ENCODE results near the gene SUN5. TPM values are rescaled to one million over a fixed set of nuclear protein-coding genes. Genes with fewer than 3 reads are reported as not detected.
"Not testable (repeated sequence)": the region's sequence is repeated elsewhere in the genome, so short reads cannot be mapped to it uniquely, and the experiment has no call there.

Gene SUN5, protein sequence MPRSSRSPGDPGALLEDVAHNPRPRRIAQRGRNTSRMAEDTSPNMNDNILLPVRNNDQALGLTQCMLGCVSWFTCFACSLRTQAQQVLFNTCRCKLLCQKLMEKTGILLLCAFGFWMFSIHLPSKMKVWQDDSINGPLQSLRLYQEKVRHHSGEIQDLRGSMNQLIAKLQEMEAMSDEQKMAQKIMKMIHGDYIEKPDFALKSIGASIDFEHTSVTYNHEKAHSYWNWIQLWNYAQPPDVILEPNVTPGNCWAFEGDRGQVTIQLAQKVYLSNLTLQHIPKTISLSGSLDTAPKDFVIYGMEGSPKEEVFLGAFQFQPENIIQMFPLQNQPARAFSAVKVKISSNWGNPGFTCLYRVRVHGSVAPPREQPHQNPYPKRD
- polyA plus RNA-seq (ENCODE audit: low read depth in 6 of 6): not detected

DNA sequence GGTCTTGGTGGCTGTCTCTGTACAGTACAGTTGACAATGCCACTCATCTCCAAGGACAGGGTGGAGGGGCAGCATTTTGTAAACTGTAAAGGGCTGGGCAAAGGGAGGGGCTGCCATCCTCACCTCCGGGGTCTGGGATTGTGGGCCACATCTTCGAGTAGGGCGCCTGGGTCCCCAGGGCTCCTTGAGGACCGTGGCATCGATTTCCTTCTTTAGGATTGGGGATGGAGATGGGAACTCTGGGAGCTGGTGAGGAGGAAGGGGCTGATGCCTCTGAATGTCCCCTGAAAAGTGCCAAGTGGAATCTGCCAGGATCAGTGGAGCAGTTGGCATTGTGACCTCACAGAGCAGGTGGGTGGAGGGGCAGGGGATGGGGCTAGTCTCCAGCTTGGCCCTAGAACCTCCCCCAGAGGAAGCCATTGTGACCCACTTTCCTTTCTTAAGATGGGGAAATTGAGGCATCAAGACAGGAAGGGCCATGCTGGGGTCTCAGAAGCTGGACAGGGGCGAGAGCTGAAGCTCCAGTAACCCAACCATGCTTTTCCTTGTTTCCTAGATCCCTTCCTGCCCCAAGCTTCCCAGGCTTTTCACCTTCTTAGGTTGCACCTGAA lies at the start of gene SUN5:
Gene SUN5 (minus strand): TSS at position 293 of the 611 bp plus-strand sequence. CDS start 93 bp downstream, at position 200.
- Mint-ChIP-seq H3K36me3 (peaks cover 4 to 9% of the 10 kb centered on the region in 2 donors), H3K27me3 (no peaks in the 10 kb centered on the region), H3K4me1 (peaks cover 8 to 9% (median 9%) of the 10 kb centered on the region in 3 donors), H3K4me3 (no peak within 1 kb of the TSS), H3K9me3 (peaks cover 2 to 11% (median 3%) of the 10 kb centered on the region in 7 donors), H3K27ac (no peak within 1 kb of the TSS)
- ATAC-seq (ENCODE audit: low read depth in 2 of 2) (no peak), DNase-seq (no peak)

DNA sequence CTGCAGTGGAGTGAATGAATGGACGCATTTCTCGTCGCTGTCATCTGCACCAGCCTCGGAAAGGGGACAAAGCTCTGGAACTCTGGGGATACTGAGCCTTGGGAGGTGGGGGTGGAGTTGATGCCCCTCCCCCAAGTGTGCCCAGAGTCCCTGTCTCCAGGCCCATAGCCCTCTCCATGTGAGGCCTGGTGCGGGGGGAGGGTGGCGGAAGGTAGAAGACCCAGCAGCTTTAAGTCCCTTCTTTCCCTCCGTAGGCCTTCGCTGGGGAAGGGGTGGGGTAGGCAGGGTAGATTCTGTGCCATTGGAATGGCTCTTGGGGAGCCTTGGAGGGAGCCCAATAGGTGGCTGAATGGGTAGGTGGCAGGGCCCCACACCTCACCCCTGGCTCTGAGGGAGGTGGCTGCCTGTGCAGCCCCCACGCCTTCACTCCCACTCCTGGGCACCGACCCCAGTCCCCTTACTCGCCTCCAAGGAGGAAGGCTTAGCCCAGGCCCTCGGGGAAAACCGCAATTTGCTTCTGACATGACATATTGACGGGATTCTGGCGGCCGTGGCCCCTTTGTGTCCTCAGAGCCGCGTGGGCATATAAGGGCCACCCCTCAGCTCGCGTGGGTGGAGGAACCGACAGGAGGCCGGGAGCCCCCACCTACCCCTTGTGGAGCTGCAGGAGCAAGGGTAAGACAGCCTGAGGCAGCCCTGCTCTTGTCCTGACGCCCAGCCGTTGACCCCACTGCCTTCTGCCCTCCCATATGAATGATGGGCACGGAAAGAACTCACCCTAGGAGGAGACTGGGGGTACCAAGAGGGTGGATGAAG lies 49.3 kb upstream of the SUN5 start, which contains the start of gene BPIFB3:
Gene BPIFB3 (plus strand): TSS at position 613 of the 816 bp plus-strand sequence. CDS start 1,533 bp downstream, outside the sequence.
- H3K4me3 Mint-ChIP-seq: peak within 1 kb of the TSS in 1 of 8 donors; percentile 53
- ATAC-seq (ENCODE audit: low read depth in 2 of 2) (no peak), DNase-seq (no peak)
- H3K36me3 Mint-ChIP-seq: no peaks in the 10 kb centered on the region
- H3K27me3 Mint-ChIP-seq: peaks cover 0 to 9% (median 4%) of the 10 kb centered on the region in 3 donors
- peak within 1 kb of the TSS in 2 of 6 donors; percentile 26 to 28 for H3K27ac Mint-ChIP-seq
- H3K9me3 Mint-ChIP-seq: no peaks in the 10 kb centered on the region
- H3K4me1 Mint-ChIP-seq: no peaks in the 10 kb centered on the region

DNA sequence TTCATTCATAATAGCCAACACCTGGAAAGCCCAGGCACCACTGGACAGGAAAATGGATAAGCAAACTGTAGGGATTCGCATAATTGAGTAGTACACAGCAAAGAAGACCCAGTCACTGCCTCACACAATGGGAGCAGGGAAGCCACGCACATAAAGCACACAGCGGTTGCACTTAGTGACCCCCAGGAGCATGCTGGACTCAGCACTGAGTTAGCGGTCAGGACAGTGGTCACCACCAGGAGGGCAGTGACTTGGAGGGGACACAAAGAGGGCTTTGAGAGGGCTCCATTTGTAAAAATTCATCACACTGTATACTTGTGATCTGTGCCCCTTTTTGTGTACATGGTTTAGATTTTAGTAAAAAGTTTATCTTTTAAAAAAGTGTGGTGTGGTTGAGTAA lies 47.1 kb upstream of the SUN5 start:
- H3K27ac Mint-ChIP-seq: peak overlapping the region in 2 of 6 donors; percentile 42 to 63
- no peak overlapping the region for H3K4me3 Mint-ChIP-seq
- H3K36me3 Mint-ChIP-seq: no peaks in the 10 kb centered on the region
- H3K4me1 Mint-ChIP-seq: no peaks in the 10 kb centered on the region
- ATAC-seq (ENCODE audit: low read depth in 2 of 2) (no peak), DNase-seq (no peak)
- H3K27me3 Mint-ChIP-seq: no peaks in the 10 kb centered on the region
- peaks cover 0 to 13% (median 4%) of the 10 kb centered on the region in 7 donors for H3K9me3 Mint-ChIP-seq

DNA sequence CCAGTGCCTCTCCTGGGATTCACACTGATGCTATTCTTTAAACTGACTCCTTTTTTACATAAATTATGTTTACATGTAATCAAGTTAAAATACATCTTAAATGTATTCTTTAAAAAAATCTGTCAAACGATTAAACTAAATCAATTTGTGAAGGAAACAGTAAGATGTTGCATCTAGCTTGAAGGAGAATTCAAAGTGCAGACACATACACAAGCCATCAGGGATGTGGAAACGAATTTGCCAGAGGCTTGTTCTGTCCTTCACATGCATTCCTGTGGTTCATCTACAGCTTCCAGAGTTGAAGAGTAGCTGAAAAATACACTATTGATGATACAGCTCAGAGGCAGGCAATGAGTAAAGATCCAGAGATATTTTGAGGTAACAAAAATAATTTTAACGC lies 42.2 kb upstream of the SUN5 start:
- Mint-ChIP-seq H3K36me3 (peaks cover 4 to 16% of the 10 kb centered on the region in 2 donors), H3K4me1 (no peaks in the 10 kb centered on the region), H3K4me3 (no peak overlapping the region), H3K27me3 (no peaks in the 10 kb centered on the region), H3K9me3 (peaks cover 13 to 36% (median 24%) of the 10 kb centered on the region in 7 donors), H3K27ac (no peak overlapping the region)
- ATAC-seq (ENCODE audit: low read depth in 2 of 2): no peak
- no peak for DNase-seq

DNA sequence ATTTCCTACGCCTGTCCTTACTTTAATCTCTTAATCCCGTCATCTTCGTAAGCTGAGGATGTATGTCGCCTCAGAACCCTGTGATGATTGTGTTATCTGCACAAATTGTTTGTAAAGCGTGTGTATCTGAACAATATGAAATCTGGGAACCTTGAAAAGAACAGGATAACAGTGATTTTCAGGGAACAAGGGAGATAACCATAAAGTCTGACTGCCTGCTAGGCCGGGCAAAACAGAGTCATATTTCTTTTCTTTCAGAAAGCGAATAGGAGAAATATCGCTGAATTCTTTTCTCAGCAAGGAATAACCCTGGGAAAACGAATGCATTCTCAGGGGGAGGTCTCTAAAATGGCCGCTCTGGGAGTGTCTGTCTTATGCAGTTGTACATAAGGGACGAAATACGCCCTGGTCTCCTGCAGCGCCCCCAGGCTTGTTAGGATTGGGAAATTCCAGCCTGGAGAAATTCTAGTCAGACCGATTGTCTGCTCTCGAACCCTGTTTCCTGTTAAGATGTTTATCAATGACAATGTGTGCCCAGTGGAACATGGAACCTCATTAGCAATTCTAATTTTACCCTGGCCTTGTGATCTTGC lies 41.0 kb upstream of the SUN5 start:
- not testable (repeated sequence) for DNase-seq; H3K27ac Mint-ChIP-seq; H3K4me1 Mint-ChIP-seq; H3K27me3 Mint-ChIP-seq; H3K4me3 Mint-ChIP-seq; ATAC-seq (ENCODE audit: low read depth in 2 of 2)
- peaks cover 13 to 36% (median 24%) of the 10 kb centered on the region in 7 donors for H3K9me3 Mint-ChIP-seq
- peaks cover 4 to 16% of the 10 kb centered on the region in 2 donors for H3K36me3 Mint-ChIP-seq

DNA sequence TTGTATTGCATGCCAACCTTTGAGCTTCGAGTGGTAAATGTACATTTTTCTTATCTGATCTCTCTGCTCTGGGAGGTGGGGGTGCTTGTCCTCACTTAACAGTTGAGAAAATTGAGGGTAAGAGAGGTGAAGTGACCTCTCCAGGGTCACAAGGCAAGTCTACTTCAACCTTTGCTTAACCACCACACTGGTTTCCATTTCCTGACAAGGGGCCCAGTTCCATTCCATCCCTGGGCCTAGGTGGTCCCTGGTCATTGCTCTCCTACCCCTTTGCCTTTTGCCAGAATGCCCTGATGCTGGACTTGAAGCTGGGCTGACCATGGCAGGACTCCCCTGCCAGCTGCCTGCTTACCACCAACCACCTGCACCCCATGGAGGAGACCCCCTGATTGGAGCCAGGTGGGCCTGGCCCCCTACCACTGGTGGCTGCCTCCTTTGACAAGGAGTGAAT lies 39.5 kb upstream of the SUN5 start:
- H3K27me3 Mint-ChIP-seq: peaks cover 3 to 15% (median 5%) of the 10 kb centered on the region in 3 donors
- ATAC-seq (ENCODE audit: low read depth in 2 of 2) (no peak), DNase-seq (no peak)
- H3K36me3 Mint-ChIP-seq: peaks cover 4 to 16% of the 10 kb centered on the region in 2 donors
- H3K27ac Mint-ChIP-seq: no peak overlapping the region
- no peaks in the 10 kb centered on the region for H3K4me1 Mint-ChIP-seq
- H3K4me3 Mint-ChIP-seq: peak overlapping the region in 1 of 8 donors; percentile 16
- H3K9me3 Mint-ChIP-seq: peaks cover 13 to 36% (median 24%) of the 10 kb centered on the region in 7 donors

DNA sequence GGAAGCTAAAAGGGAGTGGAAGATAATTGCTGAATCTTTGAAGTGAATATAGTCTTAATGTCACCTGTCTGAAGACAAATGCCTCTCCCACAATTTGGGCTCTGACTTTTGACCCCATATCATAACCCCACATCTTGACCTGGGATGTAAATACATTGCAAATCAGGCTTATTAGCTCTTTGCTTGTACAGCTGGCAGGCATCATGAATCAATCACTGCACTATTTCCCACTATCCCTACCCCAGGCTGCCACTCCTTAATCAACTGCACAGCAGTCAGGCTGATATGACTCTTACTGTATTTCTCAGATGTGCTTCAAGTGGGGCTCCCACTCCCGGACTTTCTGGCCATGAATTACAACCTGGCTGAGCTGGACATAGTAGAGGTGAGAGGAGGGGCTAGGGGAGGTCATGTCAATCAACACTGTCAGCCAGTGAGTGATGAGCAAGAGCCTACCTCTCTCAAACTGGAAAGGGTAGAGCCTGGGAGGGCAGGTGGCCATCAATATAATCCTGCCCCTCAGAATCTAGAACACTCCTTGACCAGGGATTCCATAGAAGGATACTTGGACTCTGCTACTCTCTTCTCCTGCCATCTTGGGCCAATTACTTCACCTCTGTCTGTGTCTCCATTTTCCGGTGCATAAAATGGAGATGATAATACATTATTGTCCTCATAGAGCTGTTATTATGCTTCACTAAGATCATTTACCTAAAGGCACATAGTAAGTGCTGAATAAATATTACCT lies 38.9 kb upstream of the SUN5 start:
- peaks cover 4 to 16% of the 10 kb centered on the region in 2 donors for H3K36me3 Mint-ChIP-seq

DNA sequence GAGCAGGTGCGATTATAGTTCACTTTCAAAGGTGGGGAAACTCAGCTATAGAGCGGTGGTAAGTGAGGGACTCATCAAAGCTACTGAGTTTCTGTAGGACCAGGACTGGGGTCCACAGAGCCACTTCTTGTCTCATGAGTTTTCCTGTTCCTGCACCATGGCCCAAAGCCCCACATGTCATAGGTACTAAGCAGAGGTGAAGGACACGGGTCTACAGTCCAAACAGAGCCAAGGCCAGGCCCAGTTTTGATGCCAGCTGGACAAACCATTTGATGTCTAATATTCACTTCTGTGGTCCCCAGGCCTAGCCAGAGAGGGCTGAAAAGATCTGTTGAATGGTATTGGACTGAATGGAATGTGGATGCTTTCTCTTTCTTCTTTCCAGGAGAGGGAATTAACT lies 38.2 kb upstream of the SUN5 start:
- ATAC-seq (ENCODE audit: low read depth in 2 of 2) (no peak), DNase-seq (no peak)
- Mint-ChIP-seq H3K27me3 (peaks cover 5 to 28% (median 15%) of the 10 kb centered on the region in 3 donors), H3K4me3 (no peak overlapping the region), H3K9me3 (peaks cover 20 to 34% (median 24%) of the 10 kb centered on the region in 7 donors), H3K27ac (peak overlapping the region in 1 of 6 donors; percentile 18), H3K4me1 (no peaks in the 10 kb centered on the region), H3K36me3 (peaks cover 4 to 16% of the 10 kb centered on the region in 2 donors)

More for the DNA sequence above, 38.9 kb upstream of the SUN5 start:
- H3K27ac Mint-ChIP-seq: no peak overlapping the region
- ATAC-seq (ENCODE audit: low read depth in 2 of 2) (no peak), DNase-seq (no peak)
- peaks cover 18 to 36% (median 24%) of the 10 kb centered on the region in 7 donors for H3K9me3 Mint-ChIP-seq
- H3K4me3 Mint-ChIP-seq: no peak overlapping the region
- peaks cover 5 to 21% (median 9%) of the 10 kb centered on the region in 3 donors for H3K27me3 Mint-ChIP-seq
- H3K4me1 Mint-ChIP-seq: no peaks in the 10 kb centered on the region

DNA sequence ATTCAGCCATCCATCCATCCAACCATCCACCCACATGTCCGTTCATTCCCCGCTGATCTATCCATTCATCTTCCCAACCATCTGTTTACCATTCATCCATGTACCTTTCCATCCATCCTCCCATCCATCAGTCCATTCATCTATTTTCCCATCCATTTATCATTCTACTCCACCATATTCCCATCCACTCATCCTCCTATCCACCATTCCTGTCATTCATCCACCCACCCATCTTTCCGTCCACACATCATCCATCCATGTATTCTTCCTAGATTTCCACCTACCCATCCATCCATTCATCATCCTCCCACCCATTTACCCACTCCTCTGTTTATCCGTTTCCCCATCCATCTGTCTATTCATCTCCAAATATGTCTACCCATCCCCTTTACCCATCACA lies 34.0 kb upstream of the SUN5 start:
- Mint-ChIP-seq H3K36me3 (no peaks in the 10 kb centered on the region), H3K4me3 (no peak overlapping the region), H3K4me1 (no peaks in the 10 kb centered on the region), H3K27ac (peak overlapping the region in 1 of 6 donors; percentile 70), H3K27me3 (peaks cover 14 to 29% (median 16%) of the 10 kb centered on the region in 3 donors), H3K9me3 (peaks cover 0 to 15% (median 6%) of the 10 kb centered on the region in 7 donors)
- ATAC-seq (ENCODE audit: low read depth in 2 of 2) (no peak), DNase-seq (no peak)

DNA sequence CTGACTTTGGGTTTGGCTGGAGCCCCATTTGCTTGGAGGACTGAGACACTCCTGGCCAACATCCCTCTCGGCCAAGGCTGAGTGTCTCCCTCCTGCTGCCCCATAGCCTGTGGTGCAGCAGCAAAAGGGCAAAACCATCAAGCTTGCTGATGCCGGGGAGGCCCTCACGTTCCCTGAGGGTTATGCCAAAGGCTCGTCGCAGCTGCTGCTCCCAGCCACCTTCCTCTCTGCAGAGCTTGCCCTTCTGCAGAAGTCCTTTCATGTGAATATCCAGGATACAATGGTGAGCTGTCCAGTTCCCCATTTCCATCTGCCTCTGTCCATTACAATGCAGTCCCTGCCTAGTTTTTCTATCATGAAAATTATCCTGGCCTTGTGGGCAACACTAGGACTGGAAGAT lies 33.2 kb upstream of the SUN5 start:
- ATAC-seq (ENCODE audit: low read depth in 2 of 2) (no peak), DNase-seq (no peak)
- Mint-ChIP-seq H3K36me3 (peaks cover 0 to 7% of the 10 kb centered on the region in 2 donors), H3K9me3 (peaks cover 0 to 22% (median 9%) of the 10 kb centered on the region in 7 donors), H3K27me3 (peaks cover 14 to 34% (median 24%) of the 10 kb centered on the region in 3 donors), H3K4me1 (no peaks in the 10 kb centered on the region), H3K27ac (no peak overlapping the region), H3K4me3 (no peak overlapping the region)

DNA sequence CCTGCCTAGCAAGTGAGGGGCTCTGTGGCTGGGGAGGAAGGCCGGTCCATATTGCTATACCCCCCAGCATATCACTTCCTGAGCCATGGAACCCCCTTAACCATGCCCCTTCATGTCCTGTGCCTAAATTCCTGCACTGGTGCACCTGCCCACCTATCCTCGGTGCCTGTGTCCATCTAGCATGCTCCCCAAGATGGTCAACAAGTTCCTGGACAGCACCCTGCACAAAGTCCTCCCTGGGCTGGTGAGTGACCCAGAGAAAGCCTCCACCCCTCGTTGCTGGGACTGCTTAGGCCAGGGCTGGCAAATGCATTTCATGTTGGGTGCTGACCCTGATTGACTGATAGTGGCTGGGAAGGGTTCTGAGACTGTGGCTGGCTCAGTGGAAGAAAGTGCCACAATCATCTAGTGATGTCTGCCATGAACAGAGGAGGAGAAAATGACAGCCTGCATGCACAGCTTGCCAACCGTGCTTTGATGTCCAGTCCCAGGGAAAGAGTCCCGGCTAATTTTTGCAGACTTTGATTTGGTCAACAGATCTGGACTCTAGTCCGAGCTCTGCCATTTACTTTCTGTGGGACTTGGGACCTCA lies 30.8 kb upstream of the SUN5 start:
- peaks cover 9 to 38% (median 28%) of the 10 kb centered on the region in 3 donors for H3K27me3 Mint-ChIP-seq
- ATAC-seq (ENCODE audit: low read depth in 2 of 2) (no peak), DNase-seq (no peak)
- peaks cover 0 to 24% (median 9%) of the 10 kb centered on the region in 7 donors for H3K9me3 Mint-ChIP-seq
- H3K27ac Mint-ChIP-seq: no peak overlapping the region
- peaks cover 0 to 8% of the 10 kb centered on the region in 2 donors for H3K36me3 Mint-ChIP-seq
- H3K4me1 Mint-ChIP-seq: no peaks in the 10 kb centered on the region
- no peak overlapping the region for H3K4me3 Mint-ChIP-seq

DNA sequence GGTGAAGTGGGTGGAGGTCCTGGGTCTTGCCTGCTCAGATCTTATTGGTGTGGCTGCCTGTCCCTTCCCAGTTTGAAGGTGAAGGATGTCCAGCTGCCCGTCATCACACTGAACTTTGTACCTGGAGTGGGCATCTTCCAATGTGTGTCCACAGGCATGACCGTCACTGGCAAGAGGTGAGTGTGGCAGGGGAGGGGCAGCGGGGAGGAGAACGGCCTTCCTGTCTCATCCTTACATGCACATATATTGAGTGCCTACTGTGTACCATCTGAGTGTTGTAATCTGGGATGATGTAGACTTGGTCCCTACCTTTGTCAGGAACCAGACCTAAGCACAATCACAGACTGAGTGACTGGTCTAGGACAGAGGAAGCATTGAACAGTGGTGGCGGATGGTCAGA lies 29.9 kb upstream of the SUN5 start:
- Mint-ChIP-seq H3K4me3 (peak overlapping the region in 1 of 8 donors; percentile 34), H3K27ac (no peak overlapping the region), H3K9me3 (peaks cover 0 to 24% (median 9%) of the 10 kb centered on the region in 7 donors), H3K36me3 (peaks cover 0 to 8% of the 10 kb centered on the region in 2 donors), H3K27me3 (peaks cover 9 to 32% (median 28%) of the 10 kb centered on the region in 3 donors), H3K4me1 (no peaks in the 10 kb centered on the region)
- no peak for DNase-seq
- ATAC-seq (ENCODE audit: low read depth in 2 of 2): no peak

All from naive B cell (primary cell).